HG03175 (cell line): Measurements from ENCODE around the gene LAMB3.

ENCODE experiments used
- ATAC-seq: cut with Tn5 transposase; IDR thresholded peaks from one replicate; pipeline ENCODE4 v1.9.1; 2021; ENCODE audit warnings: mild to moderate bottlenecking, moderate library complexity; ENCODE audit not compliant: unreplicated experiment

Gene LAMB3

DNA sequence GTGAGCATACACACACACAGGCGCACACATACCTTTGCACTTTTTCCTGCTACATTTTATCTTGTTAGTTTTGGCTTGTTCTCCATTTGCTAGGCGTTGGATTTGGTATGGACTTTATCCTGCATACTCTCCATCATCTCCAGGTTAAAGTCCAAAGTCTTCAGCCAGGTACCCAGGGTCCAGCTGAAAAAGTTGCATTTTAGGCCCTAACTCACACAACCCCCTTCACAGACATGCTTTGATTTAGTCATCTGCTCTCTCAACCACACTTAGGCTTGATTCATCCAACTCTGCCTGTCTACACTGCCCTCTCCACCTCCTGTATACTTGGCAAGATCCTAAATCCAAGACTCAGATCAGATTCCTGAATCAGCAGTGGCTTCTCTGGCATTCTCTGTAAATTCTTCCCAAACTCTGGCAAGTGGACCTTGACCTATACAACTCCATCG lies 10.7 kb upstream of the LAMB3 start:
- no peak for ATAC-seq

GRCh38 chr1:209661071-209661470 lies 8.8 kb upstream of the LAMB3 start:
- no peak for ATAC-seq

- ATAC-seq, result peak; percentile 90
Observed at GRCh38 chr1:209659909-209660308, 7.7 kb upstream of the LAMB3 start.

DNA sequence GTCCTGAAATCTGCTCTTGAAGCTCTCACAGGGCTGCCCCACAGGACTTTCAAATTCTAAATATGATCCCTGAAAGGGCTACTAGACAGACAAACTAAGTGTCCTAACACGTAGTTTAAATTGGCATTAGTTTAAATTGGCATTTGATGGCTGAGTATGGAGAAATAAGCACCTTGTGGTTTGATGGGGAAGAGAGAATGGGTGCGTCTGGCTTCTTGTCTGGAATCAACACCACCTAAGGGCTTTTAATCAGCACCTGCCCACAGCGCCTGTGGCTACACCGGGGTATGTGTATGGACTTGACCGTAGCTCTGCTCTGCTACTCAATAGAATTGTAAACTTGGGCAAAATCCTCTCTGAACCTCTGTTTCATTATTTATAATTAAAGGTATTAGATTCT lies 5.7 kb upstream of the LAMB3 start:
- ATAC-seq, result no peak

- no peak for ATAC-seq
Observed at GRCh38 chr1:209657140-209657879, 5.1 kb upstream of the LAMB3 start.

- ATAC-seq, result no peak
Observed at GRCh38 chr1:209655411-209656231, 3.4 kb upstream of the LAMB3 start.

DNA sequence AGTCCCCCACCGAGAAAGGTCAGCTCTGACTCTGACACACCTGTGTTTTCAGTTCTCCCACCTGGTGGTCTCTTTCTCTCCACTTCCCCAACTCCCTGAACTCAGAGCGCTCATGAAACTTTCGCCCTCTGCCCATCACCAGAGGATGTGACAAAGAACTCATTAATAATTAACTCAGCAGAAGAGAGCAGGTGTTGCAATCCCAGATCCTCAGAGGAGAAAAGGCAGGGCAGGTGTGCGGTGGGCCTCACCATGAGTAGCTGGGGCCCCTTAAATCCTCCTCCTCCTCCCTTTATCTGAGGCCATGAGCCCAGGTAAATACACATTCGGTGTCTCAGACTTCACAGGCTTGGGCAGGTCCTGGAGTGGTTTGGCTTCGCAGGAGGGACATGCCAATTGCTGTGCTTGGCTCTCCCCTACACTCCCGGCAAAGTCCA lies 1.7 kb upstream of the LAMB3 start:
- ATAC-seq, result peak; percentile 47

DNA sequence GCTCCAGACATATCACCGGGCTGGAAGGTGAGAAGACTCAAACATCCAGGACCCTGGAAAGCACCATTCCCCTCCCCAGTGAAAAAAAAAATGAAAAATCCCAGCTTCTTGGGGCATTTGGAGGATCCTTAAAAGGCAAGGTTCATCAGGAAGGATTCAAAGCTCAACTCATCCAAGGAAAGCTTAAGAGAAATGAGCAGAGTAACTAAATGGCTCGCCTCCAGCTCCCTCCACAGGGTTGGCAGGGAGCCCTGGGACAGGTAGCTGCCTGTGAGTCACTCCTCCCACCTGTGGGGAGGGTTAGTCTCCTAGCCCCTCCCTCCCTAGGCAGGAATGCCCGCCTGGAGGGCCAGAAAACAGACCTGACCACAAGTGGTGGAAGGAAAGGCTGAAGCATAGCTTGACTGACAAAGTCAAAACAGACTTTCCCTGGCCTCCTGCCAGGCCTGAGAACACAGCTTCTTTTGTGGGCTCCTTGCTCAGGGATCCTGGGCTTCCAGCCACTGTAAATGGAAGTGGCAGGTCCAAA lies 712 bp upstream of the LAMB3 start:
- no peak for ATAC-seq

GRCh38 chr1:209651138-209651587 lies 1.1 kb downstream of the LAMB3 start:
- ATAC-seq, result peak; percentile 70

DNA sequence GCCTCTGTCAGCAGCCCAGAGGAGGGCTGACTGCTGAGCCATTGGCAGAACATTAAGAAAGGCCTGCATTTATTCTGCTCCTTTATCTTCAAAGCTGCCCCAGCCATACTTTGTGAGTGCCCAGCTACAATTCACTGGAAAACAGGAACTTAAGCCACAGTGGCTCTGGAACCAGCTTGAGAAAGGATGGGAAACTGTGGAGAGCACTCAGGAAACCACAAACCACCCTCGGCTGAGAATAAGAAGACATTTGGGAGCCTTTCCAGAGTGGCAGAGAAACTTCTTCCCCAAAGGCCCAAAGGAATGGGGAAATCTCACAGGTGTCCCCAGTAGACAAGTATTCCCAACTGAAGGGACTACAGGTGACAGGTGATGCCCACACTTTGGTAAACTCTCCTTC lies 1.8 kb downstream of the LAMB3 start:
- no peak for ATAC-seq

GRCh38 chr1:209648931-209649776 lies 3.1 kb downstream of the LAMB3 start:
- no peak for ATAC-seq

DNA sequence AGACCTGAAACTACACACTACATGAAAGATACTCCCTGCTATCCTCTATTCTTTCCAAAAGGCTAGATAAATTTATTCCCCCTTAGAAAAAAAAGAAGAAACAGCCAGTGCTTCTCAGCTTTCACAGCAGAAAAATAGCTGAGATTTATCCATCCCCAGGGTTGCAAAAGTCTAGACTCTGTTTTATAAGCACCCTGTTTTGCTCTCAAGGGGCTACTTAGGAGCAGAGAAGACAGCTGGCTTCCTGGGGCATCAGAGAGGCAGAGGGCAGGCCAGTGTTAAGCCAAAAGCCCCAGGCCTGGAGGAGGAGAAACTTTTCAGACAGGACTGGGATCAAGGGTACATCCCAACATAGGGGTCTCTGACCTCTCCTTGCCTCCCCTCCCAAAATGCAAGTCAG lies 3.9 kb downstream of the LAMB3 start:
- no peak for ATAC-seq

DNA sequence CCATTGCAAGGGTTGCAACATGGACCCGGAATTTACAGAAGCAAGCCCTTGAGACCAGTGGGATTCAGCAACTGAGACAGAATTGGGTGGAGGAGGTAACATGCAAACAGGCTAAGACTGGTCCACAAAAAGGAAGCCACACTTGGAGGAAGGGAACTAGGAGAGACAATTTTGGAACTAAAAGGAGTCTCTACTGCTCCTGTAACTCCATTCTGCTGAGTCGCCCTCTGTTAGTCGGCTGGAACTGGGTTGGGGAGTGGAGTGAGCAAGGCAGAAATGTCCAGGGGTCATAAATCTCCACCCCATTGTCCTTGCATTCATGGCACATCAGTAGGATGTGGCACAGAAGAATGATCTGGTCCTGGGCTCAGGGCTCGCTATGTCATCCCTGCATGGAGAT lies 5.1 kb downstream of the LAMB3 start:
- ATAC-seq, result no peak

DNA sequence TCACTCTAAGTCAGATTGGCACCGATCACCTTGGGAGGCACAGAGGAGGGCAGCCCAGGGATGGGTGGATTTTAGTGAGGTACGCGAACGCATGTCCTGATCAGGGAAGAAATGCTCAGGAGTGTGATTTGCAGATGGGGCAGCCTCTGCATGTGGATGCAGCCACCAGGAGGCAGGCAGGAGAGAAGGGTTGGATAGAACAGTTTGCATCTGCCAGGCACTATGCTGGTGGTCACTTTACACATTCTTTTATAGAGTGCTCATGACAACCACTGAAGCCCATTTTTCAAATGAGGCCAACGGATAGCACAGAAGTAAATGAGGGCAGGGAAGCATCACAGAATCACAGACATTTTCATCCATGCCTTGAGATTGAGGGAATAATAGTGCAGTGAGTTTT lies 5.7 kb downstream of the LAMB3 start:
- no peak for ATAC-seq

DNA sequence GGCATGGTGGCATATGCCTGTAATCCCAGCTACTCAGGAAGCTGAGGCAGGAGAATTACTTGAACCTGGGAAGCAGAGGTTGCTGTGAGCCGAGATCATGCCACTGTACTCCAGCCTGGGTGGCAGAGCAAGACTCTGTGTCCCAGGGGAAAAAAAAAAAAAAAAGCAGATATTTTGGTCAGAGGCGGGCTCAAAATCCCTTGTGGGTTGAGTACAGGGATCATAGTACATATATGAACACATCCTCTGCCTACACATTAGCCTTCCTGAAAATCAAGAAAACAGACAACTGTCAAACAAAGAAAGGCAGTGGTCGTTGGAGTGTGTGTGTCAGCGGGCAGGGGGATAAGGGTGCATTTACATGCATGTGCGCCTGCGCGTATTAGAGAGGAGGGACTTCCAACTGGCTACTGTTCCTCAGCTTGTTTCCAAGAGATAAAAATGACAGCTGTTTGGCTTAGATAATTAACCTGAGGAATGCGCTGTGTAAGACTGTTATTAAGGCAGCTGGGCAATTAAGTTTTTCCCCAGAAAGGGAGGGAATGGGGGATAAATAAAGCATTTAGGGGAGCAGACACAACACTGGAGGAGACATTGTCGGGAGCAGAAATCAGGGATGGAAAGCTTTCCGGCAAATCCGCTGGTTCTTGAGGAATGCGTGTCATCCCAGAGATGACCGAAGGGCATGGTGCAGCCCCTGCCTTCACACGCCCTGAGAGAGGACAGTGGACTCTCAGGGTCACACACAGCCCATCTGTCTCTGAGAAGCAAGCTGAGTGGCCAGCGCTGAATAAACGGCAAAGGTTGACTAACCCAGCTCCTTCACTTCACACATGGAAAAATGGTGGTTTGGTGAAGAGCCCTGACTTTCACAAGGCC lies 6.4 kb downstream of the LAMB3 start:
- ATAC-seq, result no peak

GRCh38 chr1:209643285-209644020 lies 8.8 kb downstream of the LAMB3 start:
- no peak for ATAC-seq

DNA sequence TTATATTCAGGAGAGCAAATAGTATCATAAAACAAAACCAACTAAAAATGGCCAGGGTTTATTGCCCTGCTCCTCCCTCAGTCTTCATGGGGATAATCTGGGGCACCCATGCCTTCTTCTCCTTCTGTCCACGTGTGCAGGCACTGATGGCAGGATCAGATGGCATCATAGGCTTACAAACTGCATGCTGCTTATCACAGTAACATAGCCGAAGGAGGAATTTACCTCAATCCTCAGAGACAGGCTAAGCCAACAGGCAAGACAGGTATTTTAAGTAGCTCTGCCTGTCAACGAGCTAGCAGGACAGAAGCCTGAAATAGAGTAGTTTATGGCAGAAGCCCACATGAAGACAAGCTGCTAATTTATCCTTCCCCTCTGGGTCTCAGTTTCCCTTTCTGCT lies 9.4 kb downstream of the LAMB3 start:
- ATAC-seq, result no peak

DNA sequence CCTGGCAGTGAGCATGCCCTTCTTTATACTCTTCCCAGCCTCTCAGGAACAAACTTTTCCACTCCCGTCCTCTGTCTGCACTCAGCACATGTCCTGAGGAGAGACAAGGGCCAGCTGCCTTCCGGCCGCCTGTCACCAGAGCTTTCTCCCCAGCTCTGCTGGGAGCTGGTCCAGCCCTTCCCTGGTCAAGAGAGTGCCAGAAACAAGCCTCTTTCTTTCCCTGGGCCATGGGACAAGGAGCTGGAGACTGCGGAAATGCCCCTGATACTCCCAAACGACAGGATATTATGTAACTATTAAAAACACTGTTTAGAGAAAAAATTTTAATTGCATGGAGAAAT lies 10.4 kb downstream of the LAMB3 start:
- ATAC-seq, result no peak

DNA sequence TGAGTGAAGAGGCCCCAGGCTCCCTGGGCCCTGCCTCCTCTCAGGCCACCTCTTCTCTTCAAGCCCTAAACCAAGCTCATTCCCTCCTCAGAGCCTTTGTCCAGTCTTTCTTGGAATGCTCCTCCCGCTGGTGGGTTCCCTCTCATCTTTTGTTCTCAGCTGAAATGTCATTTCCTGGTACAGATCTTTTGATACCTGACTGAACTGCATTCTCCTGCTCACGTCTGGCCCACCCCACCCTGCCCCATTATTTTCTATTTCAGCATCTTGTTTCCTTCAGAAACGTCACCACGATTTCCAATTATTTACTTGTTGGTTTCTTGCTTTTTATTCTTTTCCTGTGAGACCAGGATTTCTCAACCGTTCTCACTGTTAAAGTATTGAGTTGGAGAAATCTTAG lies 16.4 kb downstream of the LAMB3 start:
- no peak for ATAC-seq
